ENCODE results near the gene PEF1.

DNA sequence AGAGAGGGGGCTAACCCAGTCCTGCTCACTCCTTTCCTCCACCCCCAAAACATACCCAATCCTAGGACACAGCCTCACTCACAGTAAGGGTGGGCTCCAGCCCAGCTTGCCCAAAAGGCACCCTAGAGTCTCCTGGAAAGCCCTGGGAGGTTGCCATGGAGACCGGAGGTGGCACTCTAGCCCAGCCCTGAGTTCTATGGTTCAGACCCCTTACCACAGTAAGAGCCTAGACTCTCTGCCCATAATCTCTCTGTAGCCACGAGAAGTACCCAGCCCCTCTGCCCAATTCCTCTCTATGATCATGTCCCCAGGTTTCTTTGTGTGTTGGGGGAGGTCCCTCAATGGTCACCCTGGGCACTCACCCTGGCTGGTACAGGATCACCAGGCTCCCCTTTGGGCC is 44.7 kb upstream of the PEF1 start:
- TF ChIP-seq, protein P1, sequence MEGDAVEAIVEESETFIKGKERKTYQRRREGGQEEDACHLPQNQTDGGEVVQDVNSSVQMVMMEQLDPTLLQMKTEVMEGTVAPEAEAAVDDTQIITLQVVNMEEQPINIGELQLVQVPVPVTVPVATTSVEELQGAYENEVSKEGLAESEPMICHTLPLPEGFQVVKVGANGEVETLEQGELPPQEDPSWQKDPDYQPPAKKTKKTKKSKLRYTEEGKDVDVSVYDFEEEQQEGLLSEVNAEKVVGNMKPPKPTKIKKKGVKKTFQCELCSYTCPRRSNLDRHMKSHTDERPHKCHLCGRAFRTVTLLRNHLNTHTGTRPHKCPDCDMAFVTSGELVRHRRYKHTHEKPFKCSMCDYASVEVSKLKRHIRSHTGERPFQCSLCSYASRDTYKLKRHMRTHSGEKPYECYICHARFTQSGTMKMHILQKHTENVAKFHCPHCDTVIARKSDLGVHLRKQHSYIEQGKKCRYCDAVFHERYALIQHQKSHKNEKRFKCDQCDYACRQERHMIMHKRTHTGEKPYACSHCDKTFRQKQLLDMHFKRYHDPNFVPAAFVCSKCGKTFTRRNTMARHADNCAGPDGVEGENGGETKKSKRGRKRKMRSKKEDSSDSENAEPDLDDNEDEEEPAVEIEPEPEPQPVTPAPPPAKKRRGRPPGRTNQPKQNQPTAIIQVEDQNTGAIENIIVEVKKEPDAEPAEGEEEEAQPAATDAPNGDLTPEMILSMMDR (IDR thresholded peaks at IDR 0.05): no peak
- TF ChIP-seq POLR2AphosphoS5 (IDR thresholded peaks at IDR 0.05) (no peak), POLR2A (IDR thresholded peaks at IDR 0.05) (no peak), EP300 (IDR thresholded peaks at IDR 0.05) (no peak)

Measured in suprapubic skin (tissue), 4 donors.